Breast epithelium (tissue), 4 donors: ENCODE data around the gene AARSD1. TPM values are rescaled to one million over a fixed set of nuclear protein-coding genes. Genes with fewer than 3 reads are reported as not detected.
"Not testable (repeated sequence)": the region's sequence is repeated elsewhere in the genome, so short reads cannot be mapped to it uniquely, and the experiment has no call there.

Source experiments
- DNase-seq, 2 donors: peaks; one replicate each; pipeline ENCODE4 v3.0.0-alpha.2; 2019; ENCODE audit warnings: low spot score in 2 of 2
- H3K27ac ChIP-seq, 2 donors: fragments of 200-600 bp; sonication (generic) in 1 of 2; one replicate each; pipeline ENCODE4 v1.5.1; 2016 to 2019; ENCODE audit warnings: mild to moderate bottlenecking in 1 of 2
- H3K27me3 ChIP-seq, 2 donors: fragments of 200-600 bp; sonication (generic) in 1 of 2; one replicate each; pipeline versions ENCODE4 v1.5.1 to v1.6.0; 2017 to 2019; ENCODE audit warnings: control low read depth in 1 of 2, mild to moderate bottlenecking in 1 of 2
- H3K36me3 ChIP-seq: fragments of 200-600 bp; one replicate; pipeline ENCODE4 v1.5.1; 2019
- H3K4me1 ChIP-seq, 2 donors: fragments of 200-600 bp; sonication (generic); one replicate each; pipeline ENCODE4 v1.5.1; 2016 to 2019; ENCODE audit warnings: control low read depth in 1 of 2
- H3K4me3 ChIP-seq, 3 donors: fragments of 200-600 bp; sonication (generic); 1 replicate in 2 of 3; 2 replicates in 1 of 3; pipeline ENCODE4 v1.5.1; 2016 to 2019; ENCODE audit warnings: mild to moderate bottlenecking in 3 of 3, moderate library complexity in 2 of 3
- H3K9me3 ChIP-seq, 2 donors: fragments of 200-600 bp; sonication (generic) in 1 of 2; one replicate each; pipeline ENCODE4 v1.5.1; 2016 to 2019; ENCODE audit warnings: control low read depth in 1 of 2
- POLR2A ChIP-seq: fragments of 450-650 bp; IDR thresholded peaks from one replicate; pipeline ENCODE4 v1.6.1; 2016; ENCODE audit warnings: antibody characterized with exemption, mild to moderate bottlenecking, moderate library complexity
- POLR2AphosphoS5 ChIP-seq, 3 donors: sonication (generic); formaldehyde crosslinking; IDR thresholded peaks; one replicate each; pipeline ENCODE4 v1.6.1; 2017; ENCODE audit warnings: antibody characterized with exemption in 3 of 3
- intact Hi-C: fragments of 100-400 bp; cut with DNase I; formaldehyde crosslinking; loops from one replicate; pipeline ENCODE4 v1.15.1; 2023; ENCODE audit warnings: low total_unique reads
- total RNA-seq, 3 donors: library from RNA; depleted of rRNA; stranded (reverse); fragments of >200 nt; gene quantifications; one replicate each; pipeline ENCODE4 v1.1.0, GENCODE V29; 2016
- TF ChIP-seq, protein P1 (sequence below), 3 donors: fragments of 450-650 bp; IDR thresholded peaks; one replicate each; pipeline ENCODE4 v1.5.1; 2016 to 2017; ENCODE audit warnings: antibody characterized with exemption in 3 of 3, mild to moderate bottlenecking in 3 of 3, moderate library complexity in 3 of 3

Gene AARSD1
- total RNA-seq, 3 donors from 2014 or later, result 25.3 to 34.7 (median 26.5) TPM

DNA sequence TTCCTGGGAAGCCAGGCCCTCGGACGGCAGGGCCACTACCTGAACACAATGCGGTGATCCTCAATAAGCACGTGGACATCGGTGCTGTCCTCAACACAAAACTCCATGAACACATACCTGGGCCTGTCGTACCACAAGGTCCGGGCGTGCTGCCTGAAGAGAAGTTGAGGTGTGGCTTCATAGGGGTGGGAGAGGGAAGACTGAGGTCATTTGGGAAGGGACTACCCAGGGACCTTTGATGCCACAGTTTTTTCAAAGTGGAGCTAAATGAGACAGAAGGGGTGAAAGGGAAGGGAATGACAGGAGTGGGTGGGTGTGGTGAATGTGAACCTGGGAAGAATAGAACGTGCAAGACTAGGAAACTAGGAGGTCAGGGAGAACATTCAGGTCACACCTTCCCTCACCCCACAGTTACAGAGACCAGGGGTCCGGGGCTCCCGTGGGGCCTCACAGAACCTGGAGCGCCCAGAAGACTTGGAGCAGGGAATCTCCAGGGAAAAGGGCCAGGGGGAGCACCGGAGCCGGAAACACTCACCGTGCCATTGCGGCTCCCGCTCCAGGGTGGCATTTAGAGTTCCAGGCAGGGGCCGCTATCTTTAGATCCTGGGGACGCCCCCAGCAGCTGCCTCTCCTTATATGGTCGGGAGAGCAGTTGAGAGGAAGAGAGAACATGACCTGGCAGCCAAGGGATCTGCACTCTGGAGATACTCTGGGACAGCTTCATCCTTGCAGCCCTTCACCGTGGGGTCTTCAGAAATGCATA is 15.4 kb upstream of the AARSD1 start, which contains the start of gene PTGES3L:
PTGES3L (minus strand) TSS at position 570 of the 763 bp plus-strand sequence; CDS start at position 543, 27 bp downstream.
- intact Hi-C loops, result no loop called here
- Histone ChIP-seq H3K4me3 (peak within 1 kb of the TSS; percentile 91 to 100 (median 98)), H3K9me3 (no peaks in the 10 kb centered on the region), H3K27me3 (no peaks in the 10 kb centered on the region), H3K36me3 (no peaks in the 10 kb centered on the region), H3K27ac (peak within 1 kb of the TSS; percentile 90 to 96), H3K4me1 (no peaks in the 10 kb centered on the region)
- no peak for DNase-seq
- TF ChIP-seq POLR2A, result no peak
- TF ChIP-seq POLR2AphosphoS5 (IDR thresholded peaks at IDR 0.05), result no peak
- TF ChIP-seq, protein P1, sequence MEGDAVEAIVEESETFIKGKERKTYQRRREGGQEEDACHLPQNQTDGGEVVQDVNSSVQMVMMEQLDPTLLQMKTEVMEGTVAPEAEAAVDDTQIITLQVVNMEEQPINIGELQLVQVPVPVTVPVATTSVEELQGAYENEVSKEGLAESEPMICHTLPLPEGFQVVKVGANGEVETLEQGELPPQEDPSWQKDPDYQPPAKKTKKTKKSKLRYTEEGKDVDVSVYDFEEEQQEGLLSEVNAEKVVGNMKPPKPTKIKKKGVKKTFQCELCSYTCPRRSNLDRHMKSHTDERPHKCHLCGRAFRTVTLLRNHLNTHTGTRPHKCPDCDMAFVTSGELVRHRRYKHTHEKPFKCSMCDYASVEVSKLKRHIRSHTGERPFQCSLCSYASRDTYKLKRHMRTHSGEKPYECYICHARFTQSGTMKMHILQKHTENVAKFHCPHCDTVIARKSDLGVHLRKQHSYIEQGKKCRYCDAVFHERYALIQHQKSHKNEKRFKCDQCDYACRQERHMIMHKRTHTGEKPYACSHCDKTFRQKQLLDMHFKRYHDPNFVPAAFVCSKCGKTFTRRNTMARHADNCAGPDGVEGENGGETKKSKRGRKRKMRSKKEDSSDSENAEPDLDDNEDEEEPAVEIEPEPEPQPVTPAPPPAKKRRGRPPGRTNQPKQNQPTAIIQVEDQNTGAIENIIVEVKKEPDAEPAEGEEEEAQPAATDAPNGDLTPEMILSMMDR (IDR thresholded peaks at IDR 0.05), result no peak

DNA sequence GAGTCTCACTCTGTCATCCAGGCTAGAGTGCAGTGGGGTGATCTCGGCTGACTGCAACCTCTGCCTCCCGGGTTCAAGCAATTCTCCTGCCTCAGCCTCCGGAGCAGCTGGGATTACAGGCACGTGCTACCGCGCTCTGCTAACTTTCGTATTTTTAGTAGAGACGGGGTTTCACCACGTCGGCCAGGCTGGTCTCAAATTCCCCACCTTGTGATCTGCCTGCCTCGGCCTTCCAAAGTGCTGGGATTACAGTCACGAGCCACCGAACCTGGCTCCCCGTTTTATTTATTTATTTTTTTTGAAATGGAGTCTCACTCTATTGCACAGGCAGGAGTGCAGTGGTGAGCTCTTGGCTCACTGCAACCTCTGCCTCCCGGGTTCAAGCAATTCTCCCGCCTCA is 11.4 kb upstream of the AARSD1 start:
- H3K4me3 ChIP-seq, intact Hi-C loops, H3K4me1 ChIP-seq, H3K9me3 ChIP-seq, H3K27ac ChIP-seq, DNase-seq, H3K27me3 ChIP-seq, H3K36me3 ChIP-seq: not testable (repeated sequence)

DNA sequence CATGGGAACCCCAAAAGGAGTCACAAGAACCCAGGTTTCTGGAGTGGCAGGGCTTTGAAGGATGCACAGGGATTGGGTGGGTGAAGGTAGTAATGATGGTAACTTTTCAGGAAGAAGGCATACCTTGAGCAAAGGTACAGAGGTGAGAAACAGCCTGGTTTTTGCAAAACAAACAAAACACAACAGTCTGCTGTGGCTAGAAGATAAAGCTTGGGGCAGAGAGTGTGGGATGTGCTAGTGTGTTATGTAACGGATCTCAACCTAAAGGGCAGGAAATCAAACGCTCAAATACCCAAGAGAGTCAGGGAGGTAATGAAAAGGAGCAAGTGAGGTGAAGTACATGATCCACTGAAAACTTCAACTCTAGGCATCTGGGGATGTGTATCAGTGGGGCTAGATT is 11.0 kb upstream of the AARSD1 start:
- no peak for DNase-seq
- Histone ChIP-seq H3K4me3 (no peak overlapping the region), H3K4me1 (no peaks in the 10 kb centered on the region), H3K9me3 (no peaks in the 10 kb centered on the region), H3K36me3 (no peaks in the 10 kb centered on the region), H3K27ac (no peak overlapping the region), H3K27me3 (no peaks in the 10 kb centered on the region)
- TF ChIP-seq, protein P1 (IDR thresholded peaks at IDR 0.05), result no peak
- TF ChIP-seq POLR2AphosphoS5 (IDR thresholded peaks at IDR 0.05), result no peak
- no peak for TF ChIP-seq POLR2A
- intact Hi-C loops, result no loop called here

DNA sequence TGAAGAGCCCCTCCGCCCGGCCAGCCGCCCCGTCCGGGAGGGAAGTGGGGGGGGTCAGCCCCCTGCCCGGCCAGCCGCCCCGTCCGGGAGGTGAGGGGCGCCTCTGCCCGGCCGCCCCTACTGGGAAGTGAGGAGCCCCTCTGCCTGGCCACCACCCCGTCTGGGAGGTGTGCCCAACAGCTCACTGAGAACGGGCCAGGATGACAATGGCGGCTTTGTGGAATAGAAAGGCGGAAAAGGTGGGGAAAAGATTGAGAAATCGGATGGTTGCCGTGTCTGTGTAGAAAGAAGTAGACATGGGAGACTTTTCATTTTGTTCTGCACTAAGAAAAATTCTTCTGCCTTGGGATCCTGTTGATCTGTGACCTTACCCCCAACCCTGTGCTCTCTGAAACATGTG is 9.1 kb upstream of the AARSD1 start:
- intact Hi-C loops, H3K27me3 ChIP-seq, H3K9me3 ChIP-seq, H3K4me1 ChIP-seq, H3K36me3 ChIP-seq, DNase-seq: not testable (repeated sequence)
- Histone ChIP-seq H3K4me3 (peak overlapping the region in 2 of 3 donors; percentile 32 to 43), H3K27ac (peak overlapping the region in 1 of 2 donors; percentile 52)

DNA sequence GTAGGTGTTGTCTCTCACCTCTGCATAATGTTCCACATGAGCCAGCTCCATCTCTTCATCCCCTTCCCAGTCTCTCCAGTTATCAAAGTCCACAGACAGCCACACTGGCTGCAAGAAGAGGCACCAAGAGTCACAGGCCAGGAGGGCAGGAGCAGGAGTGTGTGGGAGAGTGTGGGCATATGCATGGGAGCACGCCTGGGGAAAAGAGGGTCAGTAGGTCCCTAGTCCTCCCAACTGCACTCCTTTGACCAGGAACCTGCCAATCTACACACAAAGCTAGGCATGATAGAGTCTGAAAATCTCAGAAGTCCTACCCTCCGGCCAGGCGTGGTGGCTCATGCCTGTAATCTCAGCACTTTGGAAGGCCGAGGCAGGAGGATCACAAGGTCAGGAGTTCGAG is 7.3 kb upstream of the AARSD1 start:
- Histone ChIP-seq H3K4me1 (no peaks in the 10 kb centered on the region), H3K27me3 (no peaks in the 10 kb centered on the region), H3K27ac (no peak overlapping the region), H3K4me3 (no peak overlapping the region), H3K9me3 (no peaks in the 10 kb centered on the region), H3K36me3 (no peaks in the 10 kb centered on the region)
- intact Hi-C loops, result no loop called here
- TF ChIP-seq, protein P1 (IDR thresholded peaks at IDR 0.05), result no peak
- no peak for TF ChIP-seq POLR2AphosphoS5 (IDR thresholded peaks at IDR 0.05)
- no peak for TF ChIP-seq POLR2A
- DNase-seq, result no peak

DNA sequence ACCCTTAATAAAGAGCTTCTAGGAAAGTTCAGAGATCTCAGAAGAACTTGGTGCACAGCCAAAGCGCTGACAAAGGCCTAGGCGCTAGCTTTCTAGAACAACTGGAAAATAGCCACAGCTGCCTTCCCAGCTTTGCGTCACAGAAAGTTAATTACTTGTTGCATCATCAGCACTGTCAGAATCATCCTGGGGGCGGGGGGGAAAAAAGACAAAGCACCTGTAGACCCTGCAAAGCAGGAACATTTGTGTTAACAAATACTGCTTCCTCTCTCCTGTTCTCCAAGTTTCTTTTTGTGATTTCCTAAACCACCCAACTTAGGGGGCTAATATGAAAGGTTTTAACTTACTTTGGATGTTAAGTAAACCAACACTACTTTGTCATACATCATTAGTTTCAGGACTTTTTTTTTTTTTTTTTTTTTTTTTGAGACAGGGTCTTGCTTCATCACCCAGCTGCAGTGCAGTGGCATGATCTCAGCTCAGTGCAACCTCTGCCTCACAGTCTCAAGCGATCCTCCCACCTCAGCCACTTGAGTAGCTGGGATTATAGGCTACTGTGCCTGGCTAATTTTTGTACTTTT is 4.8 kb upstream of the AARSD1 start:
- no peaks in the 10 kb centered on the region for H3K9me3 ChIP-seq
- H3K4me1 ChIP-seq, result no peaks in the 10 kb centered on the region
- H3K4me3 ChIP-seq, result no peak overlapping the region
- intact Hi-C loops, result no loop called here
- no peak overlapping the region for H3K27ac ChIP-seq
- no peaks in the 10 kb centered on the region for H3K36me3 ChIP-seq
- no peak for DNase-seq
- H3K27me3 ChIP-seq, result no peaks in the 10 kb centered on the region
- TF ChIP-seq, protein P1 (IDR thresholded peaks at IDR 0.05), result no peak
- TF ChIP-seq POLR2AphosphoS5 (IDR thresholded peaks at IDR 0.05) (no peak), POLR2A (no peak)
